HG03095 (cell line): Measurements from ENCODE around the gene MYB.
A peak's percentile ranks its signal among the peaks of the same experiment; 100 is the strongest.

Experiments
- ATAC-seq: cut with Tn5 transposase; IDR thresholded peaks from one replicate; pipeline ENCODE4 v1.9.1; 2021; ENCODE audit warnings: moderate library complexity; ENCODE audit not compliant: unreplicated experiment

Gene MYB

GRCh38 chr6:135219346-135219745 is 38.2 kb downstream of the MYB start:
- no peak for ATAC-seq

GRCh38 chr6:135221042-135221441 is 39.9 kb downstream of the MYB start:
- ATAC-seq, result no peak

DNA sequence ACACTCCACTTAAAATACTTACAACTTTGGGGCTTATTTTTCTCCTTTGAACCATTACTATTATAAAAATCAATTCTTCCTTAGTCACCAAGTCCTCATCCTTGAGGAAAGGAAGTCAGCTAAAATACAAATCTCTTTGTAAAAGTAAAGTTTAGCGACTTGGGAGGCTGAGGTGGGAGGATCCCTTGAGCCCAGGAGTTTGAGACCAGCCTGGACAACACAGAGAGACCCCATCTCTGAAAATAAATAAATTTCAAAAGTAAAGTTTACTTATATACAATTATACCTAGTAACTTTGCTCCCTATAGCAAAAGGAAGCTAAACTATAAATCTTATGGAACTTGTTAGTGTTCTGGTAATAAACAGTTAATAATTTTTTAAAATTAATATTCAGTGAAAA is 40.4 kb downstream of the MYB start:
- no peak for ATAC-seq

DNA sequence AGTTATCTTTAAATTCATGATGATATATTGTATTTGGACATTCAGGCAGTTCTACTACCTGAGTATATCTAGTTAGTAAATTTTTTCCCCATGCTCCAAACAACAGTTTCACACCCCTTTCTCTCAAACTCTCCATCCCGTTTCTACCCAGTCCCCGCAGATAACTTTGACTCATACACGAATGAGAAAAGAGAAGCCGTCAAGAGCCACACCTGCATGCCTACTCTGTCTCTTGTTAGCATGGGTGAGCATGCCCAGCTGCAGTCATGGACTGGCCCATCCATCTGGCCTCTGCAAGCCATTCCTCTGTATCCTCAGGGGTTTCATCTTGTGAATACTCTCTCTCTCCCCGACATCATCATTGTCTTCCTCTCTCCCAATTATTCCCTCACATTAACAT is 41.5 kb downstream of the MYB start:
- ATAC-seq, result no peak

DNA sequence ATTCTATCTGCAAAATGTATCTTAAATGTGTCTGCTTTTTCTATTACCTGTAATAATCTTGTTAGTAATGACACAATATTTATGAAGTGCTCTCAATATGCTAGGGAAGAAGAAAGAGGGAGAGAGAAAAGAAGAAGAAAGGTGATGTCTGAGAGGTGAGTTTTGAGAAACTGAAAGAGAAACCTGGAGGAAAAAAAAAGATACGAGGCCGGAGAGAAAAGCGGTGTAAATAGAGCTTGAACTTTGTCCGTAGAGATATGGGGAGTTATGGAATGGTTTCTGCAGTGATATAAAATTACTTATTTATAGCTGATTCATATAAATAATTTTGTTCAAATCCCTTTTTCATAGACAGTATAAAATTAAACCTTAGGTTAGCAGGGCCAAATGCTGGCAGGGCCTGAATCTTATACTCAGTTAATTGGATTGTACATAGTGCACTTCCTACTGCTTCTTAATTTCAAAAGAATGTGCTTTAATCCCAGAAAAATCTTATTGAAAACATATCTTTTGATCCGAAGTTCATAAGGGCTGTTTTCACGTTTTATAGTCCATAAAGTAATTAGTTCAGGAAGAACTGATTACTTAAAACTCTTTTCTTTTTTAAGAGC is 43.0 kb downstream of the MYB start:
- ATAC-seq, result no peak

GRCh38 chr6:135225911-135226310 is 44.8 kb downstream of the MYB start:
- no peak for ATAC-seq

DNA sequence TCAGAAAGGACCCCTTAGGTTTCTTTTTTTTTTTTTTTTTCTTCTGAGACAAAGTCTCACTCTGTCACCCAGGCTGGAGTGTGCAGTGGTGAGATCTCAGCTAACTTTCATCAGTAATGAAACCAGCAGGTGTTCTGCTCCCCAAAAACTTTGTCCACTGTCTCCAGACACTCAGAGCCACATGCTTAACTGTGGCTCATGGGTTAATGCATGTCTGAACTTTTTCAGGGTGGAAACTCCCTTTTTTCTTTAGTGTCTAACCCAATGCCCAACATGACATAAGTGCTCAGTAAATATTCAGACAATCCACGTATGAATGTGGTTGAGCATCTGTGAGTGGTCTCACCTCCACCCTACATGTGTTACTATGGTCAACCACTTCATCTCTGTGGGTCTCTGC is 45.4 kb downstream of the MYB start:
- peak; percentile 81 for ATAC-seq

- ATAC-seq, result no peak
Observed at GRCh38 chr6:135227349-135227748, 46.2 kb downstream of the MYB start.

DNA sequence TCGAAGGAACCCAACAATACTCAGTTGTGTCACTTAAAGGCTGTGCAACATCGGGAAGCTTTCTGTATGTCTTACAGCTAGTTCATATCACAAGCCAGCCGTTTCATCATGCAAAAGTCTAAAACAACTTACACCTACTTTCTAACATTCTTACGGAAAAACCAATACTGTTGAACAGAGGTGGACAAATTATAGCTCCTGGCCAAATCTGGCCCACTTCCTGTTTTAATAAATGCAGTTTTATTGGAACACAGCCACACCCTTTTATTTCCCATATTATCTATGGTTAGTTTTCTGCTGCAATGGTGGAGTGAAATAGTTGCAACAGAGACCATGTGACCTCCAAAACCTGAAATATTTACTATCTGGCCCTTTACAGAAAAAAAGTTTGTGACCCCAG is 46.6 kb downstream of the MYB start:
- ATAC-seq, result no peak

- no peak for ATAC-seq
Observed at GRCh38 chr6:135228486-135228885, 47.4 kb downstream of the MYB start.

DNA sequence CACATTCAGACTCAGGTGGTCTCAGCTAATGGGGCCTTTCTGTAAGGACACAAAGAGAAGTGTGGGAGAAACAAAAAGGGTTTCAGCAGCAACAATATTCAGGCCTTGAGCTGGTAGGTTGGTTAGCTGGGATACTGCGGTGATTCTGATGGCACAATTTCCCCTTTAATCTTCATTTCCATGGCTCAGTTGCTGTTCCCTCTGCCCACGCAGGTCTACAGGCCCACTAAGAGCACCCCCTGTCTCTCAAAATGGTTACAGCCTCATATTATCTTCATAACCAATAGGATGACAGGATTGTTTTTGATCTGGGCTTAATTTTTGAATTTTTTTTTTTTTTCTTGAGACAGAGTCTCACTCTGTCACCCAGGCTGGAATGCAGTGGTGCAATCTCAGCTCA is 48.9 kb downstream of the MYB start:
- ATAC-seq, result no peak

DNA sequence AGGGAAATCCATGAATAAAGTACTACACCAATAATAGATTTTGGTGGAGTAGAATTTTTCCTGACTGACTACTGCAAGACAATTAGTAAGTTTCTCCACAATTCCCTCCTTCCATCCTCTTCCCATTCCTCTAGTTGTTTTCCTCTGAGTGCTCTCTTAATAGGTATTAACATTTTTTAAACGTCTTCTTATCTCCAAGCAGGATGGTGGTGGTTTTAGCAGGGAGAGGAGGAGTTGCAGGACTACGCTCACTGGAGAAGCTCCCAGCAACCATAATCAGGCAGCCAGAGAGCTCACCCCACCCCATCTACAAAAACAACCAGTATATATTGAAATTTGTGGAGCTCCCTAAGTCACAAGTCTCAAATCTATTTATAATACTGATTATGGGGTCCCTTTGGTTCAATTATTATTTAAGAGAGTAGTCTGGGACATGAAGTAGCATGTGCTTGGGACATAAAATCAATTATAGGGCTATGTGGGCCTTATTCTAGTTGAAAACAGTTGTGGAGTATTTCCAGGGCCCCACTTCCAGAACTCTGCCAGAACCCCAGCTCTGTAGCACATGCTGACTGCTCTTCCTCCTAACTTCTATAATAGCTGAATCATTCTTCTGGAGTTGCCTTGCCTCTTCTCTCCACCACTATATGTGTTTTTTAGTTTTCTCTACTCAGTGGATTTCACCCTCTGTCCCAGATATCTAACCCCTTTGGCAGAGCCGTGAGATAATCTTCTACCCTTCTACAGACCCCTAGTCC is 49.8 kb downstream of the MYB start:
- ATAC-seq, result no peak

DNA sequence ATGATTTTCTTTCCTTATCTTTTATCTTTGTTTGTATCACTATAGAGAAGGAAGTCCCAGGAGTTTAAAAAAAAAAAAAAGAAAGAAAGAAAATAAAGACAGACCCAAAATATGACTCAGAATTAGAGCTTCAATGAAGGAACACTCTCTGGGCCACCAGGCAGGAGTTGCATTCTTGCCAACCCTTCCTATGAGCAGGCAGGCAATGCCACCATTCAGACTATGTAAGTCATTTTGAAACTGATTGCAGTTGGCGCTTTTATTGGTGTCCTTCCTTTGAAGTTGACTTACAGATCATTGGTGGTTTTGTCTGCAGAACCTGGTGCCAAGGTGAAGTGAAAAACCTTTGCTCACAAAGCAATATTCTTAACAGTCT is 50.3 kb downstream of the MYB start:
- no peak for ATAC-seq

DNA sequence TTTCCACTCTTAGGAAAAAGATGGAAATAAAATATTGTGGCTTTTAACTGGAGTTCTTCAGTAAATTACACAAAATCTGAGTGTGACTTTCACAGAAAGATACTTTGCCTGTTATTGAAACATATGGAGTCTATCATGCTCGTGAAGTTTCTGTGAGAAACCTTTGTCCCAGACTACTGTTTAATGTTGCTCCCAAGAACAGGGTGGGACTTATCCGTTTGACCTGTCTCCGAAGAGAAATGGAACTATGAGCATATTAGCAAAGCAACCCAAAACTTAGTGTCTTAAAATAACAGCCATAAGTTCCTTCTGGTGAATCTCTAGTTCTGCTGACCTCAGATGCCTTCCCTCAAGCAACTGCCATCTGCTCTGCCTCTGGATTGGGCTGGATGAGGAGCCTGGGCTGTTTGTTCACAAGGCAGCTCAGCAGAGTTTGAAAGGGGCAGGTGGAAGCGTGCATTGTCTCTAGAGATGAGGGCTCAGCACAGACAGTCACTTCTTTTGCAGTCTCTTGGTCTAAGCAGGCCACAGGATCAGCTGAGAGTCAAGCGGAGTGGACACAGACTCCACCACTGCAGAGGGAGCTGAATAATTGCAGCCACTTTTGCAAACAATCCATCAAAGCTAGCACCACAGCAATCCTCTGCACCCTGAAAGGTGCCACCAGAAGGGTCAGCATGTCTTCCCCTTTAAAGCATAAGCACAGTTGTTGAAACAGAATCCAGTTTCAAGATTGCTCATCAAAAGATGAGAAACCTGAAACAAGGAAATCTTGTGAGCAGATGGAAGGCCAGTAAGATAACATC is 52.8 kb downstream of the MYB start:
- peak; percentile 70 for ATAC-seq

DNA sequence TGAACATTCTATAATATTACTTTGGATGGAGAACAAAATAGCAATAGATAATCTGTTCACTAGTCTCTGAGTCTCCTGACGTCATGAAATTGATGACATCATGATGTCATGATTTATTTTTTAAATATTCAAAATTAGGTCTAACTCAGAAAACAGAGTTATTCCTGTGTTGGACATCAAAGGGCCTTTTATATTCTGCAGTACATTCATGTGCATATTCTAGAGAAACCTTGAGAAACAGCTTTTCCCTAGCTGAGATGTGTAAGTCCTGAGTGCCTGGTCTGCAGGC is 53.3 kb downstream of the MYB start:
- no peak for ATAC-seq

DNA sequence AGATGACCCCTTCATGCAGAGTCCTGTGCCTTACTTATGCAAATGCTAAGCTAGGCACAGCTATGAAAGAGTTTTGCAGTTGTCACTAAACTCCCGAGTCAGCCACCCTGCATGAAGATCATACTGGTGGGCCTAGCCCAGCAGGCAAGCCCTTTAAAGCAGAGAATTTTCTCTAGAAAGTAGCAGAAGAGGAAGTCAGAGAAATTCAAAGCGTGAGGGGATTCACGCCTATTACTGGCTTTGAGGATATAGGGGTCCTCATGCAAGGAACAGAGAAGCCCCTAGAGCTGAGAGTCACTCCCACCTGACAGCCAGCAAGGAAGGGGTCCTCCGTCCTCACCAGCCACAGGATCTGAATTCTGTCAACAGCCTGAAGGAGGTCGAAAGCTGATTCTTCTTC is 54.6 kb downstream of the MYB start:
- ATAC-seq, result no peak

DNA sequence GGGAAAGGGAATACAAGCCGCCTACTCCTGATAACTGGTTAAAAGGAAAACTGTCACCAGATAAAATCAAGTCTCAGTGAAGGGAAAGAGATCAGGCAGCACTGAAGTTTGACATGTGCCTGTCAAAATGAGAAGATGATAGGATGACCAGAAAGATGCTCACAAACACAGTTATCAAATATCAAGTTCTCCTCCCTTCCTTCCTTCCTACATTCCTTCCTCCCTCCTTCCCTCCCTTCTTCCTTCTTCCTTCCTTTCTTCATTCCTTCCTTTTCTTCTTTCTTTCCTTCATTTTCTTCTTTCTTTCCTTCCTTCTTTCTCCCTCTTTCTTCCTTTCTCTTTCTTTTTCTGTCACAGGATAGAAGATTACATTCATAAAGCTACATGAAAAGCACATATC is 55.2 kb downstream of the MYB start:
- no peak for ATAC-seq

DNA sequence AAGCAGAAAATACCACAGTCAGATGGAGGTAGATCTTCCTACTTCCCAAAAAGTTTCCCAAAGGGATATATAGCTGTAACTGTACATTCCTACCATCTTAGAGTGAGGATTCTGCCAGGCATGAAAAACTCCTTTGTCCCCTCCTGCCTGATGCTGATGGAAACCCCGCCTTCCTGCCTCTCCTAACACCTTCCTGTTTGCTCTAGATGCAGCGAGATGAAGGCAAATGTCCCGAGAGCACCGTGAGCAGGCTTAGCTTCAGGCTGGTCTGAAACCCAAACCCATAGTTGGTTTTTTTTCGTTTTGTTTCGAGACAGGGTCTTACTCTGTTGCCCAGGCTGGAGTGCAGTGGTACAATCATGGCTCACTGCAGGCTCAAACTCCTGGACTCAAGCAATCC is 55.6 kb downstream of the MYB start:
- no peak for ATAC-seq

- ATAC-seq, result no peak
Observed at GRCh38 chr6:135240711-135241110, 59.6 kb downstream of the MYB start.

GRCh38 chr6:135243871-135244796 is 63.0 kb downstream of the MYB start:
- ATAC-seq, result no peak

DNA sequence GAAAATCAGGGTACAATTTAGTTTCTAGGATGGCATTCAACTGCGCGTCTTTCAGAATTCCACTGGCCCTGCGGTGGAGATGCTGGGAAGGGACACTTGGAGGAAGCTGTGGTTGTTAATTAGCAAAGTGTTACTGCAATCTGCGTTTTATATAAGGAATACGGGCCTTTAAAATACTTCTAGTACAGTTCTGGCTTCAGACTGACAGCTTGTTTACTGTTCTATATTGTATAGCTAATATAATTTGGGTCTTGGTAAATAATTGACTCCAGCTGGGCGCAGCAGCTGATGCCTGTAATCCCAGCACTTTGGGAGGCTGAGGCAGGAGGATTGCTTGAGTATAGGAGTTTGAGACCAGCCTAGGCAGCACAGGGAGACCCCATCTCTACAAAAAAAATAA is 63.7 kb downstream of the MYB start:
- ATAC-seq, result no peak
